ENCODE results near the gene KRTAP5-5.
"Not testable (repeated sequence)": the region's sequence is repeated elsewhere in the genome, so short reads cannot be mapped to it uniquely, and the experiment has no call there.

The KRTAP5-5 gene

DNA sequence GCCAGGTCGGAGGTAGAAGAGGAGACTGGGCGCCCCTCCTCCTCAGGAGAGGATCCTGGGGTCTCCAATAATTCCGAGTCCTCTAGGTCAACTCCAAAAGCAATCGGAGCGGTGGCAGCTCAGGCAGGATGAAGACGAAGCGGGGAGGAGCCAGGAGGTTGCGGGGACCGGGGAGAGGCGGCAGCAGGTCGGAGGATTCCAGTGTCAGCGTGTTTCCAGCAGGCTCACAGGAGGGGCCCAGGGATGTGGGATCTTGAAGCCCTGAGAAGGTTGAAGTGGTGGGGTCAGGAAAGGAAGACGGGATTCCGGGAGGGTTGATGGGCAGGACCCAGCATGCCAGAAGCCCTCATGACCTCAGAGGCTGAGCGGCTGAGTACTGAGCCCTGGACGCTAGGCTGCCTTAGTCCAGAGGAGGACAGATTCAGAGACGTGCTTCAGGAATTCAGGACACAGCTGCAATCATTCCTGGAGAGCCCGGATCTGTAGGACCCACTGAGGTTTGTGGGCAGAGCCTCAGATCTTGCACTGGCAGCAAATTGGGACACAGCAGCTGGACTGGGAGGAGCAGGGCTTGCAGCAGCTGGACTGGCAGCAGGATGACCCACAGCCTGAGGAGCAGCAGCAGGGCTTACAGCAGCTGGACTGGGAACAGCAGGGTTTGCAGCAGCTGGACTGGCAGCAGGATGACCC, 22.3 kb upstream of the KRTAP5-5 start:
- DNase-seq: not testable (repeated sequence)

DNA sequence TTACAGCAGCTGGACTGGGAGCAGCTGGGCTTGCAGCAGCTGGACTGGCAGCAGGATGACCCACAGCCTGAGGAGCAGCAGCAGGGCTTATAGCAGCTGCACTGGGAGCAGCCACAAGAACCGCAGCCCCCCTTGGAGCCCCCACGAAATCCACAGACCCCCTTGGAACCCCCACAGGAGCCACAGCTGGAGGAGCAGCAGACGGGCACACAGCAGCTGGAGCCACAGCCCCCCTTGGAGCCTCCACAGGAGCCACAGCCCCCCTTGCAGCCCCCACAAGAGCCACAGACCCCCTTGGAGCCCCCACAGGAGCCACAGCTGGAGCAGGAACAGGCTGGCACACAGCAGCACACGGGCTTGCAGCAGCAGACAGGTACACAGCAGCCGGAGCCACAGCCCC, 21.7 kb upstream of the KRTAP5-5 start:
- DNase-seq: not testable (repeated sequence)

DNA sequence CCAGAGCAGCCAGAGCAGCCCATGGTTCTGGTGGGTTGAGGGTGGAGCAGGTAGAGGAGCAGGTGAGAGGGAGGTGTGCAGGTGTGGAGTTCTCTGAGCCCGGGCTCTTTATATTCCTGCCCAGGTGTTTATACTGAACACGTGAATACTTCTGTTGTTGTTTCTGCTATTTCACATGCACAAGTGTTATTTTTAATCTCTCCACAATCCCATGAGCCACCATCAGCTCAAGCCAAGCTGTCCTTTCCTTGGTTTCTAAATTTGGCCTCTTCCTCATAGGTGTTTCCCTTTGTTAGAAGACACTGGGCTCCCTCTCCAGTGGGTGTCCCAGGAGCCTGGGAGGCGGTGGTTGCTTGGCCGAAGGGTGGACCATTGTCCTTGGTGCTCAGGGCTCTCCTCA, 21.2 kb upstream of the KRTAP5-5 start, which contains the start of gene KRTAP5-3:
Gene KRTAP5-3, minus strand, starts transcription at position 101 of the 400 bp plus-strand sequence. Its CDS starts 78 bp downstream, at position 23.
- no peak for DNase-seq

DNA sequence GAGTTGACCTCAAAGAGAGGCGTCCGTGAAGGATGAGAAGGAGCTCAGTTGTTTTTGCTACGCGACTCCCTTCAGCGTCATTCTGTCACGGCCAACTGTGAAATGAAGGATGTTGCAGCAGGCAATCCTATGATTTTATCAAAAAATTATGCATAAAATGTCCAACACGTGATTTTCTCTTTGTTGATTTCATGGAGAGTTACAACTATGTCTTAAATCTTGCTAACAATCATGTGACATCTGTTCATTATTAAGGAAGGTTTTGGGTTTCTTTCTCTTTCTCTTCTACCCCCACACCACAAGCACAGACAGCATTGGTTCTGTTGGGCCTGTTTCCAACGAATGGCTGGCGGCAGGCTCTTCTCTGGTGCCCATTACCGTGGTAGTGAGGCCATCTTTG, 11.3 kb upstream of the KRTAP5-5 start:
- DNase-seq: no peak

DNA sequence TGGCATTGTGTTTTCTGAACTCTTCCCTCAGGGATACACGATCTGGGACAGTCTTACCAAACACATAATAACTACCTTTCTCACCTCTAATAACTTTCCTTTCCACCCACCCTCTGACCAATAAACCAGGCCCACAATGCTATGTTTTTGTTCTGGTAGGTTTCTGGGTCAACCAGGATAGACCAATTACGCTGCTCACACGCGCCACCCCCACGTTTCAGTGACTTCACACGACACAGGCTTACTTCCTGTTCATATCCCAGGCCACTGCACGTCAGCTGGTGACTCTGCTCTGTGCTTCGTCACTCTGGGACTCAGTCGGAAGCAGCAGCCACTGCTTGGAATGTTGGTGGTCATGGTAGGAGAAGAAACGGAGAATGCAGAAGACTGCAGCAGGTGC, 10.1 kb upstream of the KRTAP5-5 start:
- DNase-seq: no peak

DNA sequence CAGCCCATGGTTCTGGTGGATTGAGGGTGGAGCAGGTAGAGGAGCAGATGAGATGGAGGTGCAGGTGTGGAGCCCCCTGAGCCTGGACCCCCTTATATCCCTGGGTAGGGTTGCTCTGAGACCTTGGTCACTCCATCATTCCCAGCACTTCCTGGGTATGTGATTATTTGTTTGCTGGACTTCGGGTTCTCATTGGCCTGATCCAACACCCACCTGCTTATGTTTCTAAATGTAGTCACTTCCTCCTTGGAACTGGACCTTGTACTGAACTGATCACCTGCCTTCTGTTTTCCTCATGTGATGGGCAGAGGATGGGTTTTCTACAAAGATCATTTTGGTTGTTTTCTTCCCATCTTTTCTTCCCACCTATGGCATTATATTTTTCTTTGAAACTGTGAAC, 7.5 kb upstream of the KRTAP5-5 start, which contains the start of gene KRTAP5-4:
Gene KRTAP5-4, minus strand, starts transcription at position 53 of the 400 bp plus-strand sequence. Its CDS starts 45 bp downstream, at position 8.
- no peak for DNase-seq

DNA sequence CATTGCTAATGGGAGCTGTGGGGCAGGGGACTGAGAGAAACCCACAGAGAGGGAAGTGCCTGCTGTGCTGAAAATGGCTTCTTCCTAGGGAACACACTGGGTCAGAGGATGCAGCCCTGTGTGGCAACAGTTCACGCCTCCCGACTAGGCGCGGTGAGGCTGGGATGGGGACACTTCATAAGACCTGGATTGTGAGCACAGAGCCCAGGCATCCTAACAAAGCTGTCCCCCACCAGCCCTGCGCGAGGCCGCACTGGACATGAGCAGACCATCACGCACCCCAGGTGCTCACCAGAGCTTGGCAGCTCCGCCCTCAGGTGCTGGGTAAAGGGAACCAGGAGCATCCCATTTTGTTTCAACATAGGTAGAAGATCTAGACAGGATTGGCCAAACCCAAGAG, 5.9 kb upstream of the KRTAP5-5 start:
- no peak for DNase-seq

DNA sequence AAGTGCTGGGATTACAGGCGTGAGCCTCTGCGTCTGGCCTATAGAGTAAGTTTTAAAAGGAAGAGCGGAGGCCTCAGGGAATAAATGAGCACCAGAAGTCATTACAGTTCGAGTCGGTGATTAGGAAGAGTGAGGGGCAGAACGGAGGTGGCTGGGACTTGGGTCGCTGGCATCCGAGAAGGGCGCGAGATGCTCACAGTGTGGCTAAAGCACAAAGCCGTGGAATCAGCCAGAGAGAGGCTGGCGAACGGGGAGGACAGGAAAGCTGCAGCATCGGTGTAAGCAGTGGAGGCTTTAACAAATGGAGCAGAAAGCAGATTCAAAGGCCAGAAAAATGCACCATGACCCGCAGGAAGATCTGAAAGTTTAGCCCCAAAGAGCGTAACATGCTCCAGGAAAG, 5.0 kb upstream of the KRTAP5-5 start:
- DNase-seq: no peak

DNA sequence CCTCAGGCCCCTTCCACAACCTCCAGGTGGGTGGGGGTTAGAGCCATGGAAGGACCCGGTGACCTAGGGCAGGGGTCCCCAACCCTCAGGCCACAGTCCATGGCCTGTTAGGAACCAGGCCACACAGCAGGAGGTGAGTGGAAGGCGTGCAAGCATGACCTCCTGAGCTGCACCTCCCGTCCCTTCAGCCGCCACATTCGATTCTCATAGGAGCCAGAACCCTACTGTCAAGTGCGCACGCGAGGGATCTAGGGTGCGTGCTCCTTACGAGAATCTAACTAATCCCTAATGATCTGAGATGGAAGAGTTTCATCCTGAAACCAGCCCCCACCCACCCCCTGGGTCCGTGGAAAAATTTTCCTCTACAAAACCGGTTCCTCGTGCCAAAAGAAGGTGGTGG, 4.0 kb upstream of the KRTAP5-5 start:
- no peak for DNase-seq

DNA sequence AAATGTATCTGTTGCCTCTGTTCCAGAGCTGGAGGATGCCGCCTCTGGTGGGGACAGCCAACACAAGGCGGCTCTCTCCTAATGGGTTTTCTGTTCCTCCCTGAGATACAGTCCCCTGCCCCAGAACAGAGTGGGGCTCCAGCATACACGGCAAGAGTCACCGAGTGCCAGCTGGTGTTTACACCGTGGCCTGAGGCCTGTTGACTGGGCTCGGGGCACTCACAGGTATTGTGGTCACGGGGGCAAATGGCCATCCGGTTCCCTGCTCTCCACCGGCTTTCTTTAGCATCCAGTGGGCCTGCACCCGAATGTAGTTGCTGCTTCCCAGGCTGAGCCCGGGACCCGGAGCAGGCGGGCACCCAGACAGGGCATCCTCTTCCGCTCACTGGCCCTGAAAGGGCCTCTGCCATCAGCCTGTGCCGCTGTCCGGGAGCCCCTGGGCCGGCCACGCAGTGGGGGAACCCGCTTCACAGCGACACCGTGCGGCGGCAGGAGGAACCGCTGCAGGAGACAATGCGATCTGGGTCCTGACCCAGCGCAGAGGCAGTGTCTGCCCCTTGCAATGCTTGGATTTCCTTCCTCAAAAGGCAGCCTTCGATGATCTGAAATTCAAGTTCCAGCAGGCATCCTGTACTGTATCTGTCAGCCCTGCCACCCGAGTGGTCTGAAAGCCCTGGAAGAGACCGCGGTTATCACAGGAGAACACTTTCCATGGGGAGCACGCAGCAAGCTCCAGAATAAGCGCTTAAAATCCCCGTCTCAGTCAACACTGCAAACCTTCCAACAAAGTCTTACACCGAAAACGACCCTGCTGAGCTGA, 859 bp upstream of the KRTAP5-5 start:
- peak in 40 of 58 donors; percentile 3 to 62 (median 22) for DNase-seq

DNA sequence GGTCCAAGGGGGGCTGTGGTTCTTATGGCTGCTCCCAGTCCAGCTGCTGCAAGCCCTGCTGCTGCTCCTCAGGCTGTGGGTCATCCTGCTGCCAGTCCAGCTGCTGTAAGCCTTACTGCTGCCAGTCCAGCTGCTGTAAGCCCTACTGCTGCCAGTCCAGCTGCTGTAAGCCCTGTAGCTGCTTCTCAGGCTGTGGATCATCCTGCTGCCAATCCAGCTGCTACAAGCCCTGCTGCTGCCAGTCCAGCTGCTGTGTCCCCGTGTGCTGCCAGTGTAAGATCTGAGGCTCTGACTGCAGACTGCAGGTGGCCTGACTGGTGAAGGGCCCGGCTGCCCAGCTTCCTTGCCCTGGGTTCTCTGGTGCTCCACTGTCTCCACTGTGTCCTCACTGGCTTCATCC, 696 bp downstream of the KRTAP5-5 start:
- DNase-seq: no peak

DNA sequence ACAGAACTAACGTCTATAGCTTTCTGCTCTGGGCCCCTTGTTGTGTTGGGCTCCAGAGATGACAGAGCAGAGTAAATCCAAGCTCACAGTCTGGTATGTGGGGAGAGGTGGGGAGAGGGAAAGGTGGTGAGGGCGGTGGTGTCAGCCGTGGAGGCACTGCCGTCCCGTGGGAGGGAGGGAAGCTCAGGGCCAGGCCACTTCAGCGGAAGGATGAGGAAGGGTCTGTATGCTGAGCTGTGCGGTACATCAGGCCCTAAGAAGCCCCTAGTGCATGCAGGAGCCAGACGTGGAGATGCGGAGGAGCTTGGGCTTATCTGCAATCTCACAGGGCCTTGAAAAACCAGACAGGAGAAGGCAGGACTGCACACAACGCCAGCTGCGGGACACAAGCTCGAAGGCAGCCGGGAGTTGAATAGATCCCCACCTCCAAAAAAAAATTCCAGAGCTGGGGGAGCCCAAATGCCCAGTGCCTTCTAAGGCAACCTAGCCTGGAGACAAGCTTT, 1.5 kb downstream of the KRTAP5-5 start:
- no peak for DNase-seq

DNA sequence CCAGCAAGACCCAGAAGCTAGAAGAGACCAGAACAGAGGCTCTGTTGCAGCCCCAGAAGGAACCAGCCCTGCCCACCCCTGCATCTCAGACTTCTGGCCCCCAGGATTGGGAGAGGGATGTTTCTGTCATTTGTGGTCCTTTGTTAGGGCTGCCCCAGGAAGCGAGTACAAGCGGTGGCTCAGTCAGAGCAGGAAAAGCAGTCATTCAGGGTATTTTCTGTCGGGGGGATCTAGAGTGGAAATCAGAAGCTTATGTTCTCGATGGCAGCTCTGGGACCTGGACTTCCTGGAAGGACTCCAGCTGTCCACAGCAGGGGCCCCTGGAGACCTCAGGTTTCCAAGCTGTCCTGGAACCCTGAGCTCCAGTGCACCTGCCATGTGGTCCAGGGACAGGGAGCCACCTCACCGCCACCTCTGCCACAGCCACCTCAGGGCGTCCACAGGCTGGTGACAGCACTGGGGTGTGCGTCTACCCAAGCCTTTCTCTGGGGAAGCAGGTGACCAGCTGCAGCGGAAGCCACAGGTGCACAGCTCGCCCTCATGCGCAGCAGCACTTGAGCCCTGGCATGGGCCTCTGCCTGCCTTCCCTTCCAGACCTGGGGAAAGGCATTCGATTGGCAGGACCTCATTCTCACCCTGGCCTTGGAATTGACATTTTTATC, 2.6 kb downstream of the KRTAP5-5 start:
- no peak for DNase-seq

DNA sequence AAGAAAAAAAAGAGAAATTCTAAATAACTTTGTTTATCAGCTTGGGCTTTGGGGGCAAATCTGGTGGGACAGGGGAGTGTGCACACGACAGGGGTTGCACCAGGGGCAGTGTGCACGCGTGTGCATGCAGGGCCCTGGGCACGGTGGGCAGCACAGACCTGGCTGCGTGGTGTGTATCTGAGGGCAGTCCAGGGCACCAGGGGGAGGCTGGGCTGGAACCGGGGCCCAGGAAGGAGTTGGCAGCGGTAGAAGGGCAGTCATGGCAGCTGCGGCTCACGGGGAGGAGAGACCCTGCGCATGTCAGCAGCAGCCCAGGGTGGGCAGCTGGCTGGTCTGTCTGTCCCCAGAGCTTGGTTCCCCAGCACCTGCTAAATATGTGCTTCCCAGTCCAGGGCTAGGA, 4.3 kb downstream of the KRTAP5-5 start:
- no peak for DNase-seq

DNA sequence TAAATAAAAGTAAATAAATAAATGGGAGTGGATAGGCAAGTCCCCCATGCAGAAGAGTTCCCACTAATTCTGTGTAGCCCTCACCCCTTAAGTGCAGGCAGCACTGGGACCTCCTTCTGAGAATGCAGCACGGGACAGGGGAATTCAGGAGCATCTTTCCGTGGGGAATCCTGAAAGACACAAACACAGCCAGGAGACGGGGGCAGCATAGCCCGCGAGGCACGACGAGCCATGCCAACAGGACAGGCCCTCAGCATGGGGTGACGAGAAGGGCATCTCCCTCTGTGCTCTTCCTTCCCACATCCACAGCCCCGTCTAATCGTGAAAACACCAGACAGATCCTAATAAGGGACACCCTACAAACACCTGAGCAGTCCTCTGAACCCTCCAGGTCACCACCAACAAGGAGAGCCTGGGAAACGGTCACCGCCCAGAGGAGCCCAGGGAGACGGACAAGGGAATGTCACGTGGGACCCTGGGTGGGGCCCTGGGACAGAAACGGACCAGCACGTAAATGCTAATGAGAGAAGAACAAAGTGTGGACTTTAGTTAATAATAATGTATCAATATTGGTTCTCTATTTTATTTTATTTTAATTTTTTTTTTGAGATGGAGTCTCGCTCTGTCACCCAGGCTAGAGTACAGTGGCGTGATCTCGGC, 6.8 kb downstream of the KRTAP5-5 start:
- no peak for DNase-seq

DNA sequence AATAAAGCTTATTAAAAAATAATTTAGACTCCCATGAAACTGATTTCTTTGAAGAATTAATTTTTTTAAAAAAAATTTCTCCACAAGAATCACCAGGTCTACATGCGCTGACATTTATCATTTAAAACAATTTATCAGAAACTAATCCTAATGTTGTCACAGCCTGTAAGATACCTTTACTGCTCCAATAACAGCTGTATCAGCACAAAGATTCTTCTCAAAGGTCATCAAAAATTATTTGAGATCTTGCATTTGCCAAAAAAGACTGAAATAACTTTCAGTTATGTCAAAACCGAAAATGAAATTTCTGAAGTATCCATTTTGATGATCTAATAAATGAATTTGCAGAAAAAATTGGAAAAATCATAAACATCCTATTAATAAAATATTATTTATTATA, 8.1 kb downstream of the KRTAP5-5 start:
- DNase-seq: no peak

DNA sequence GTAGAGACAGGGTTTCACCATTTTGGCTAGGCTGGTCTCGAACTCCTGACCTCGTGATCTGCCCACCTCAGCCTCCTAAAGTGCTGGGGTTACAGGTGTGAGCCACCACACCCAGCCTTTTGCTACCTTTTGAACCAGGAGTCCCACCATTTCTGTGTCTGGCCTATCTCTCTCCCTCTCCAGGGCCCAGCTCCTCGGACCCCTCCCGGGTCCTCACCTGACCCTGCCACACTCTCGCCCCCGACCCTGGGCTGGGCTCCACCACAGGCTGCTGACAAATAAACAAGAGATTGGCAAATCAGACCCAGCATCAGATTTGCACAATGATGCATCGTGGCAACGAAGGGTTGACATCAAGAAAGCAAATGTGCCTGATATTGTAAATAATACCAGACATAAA, 8.8 kb downstream of the KRTAP5-5 start:
- no peak for DNase-seq

DNA sequence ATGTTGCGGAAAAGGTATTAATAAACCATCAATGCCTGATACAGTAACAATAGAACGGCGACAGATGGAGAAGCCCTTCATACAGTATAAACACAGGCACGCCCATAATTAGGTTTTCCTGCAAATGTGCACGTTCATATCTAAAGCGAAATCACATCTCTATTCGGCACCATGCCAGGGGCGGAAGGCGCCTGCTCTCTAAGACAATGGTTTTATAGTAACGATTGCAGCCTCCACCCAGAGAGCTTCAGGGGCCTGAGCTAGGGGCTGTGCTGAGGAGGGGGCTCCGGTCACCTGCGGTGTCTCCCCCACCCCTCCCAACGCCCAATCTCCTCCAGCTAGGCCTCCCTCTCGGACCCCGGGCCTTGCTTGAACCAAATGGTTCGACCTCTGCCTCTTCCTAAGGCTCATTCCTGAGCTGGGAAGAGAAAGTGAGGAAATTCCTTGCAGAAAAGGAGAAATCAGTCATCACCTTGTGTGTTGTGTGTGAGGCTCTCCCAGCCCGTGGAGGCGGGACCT, 9.6 kb downstream of the KRTAP5-5 start:
- DNase-seq: no peak

DNA sequence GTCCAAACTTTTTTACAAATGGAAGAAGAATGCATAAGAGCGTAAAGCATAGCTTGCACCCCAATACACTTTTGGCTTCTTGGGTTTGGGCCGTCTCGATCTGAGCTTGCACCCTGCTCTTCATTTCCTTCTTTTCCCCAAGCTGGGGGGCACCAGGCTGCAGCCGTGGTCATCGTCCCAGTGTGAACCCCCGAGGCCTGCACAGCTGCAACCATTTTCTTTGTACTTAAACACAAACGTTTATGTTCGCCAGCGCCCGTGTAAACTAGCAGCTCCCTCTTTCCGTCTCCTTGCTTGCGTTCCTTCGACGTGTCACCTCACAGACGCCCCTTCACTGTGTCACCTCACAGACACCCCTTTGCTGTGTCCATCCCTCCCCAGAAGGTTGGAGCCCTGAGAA, 10.1 kb downstream of the KRTAP5-5 start:
- DNase-seq: no peak

DNA sequence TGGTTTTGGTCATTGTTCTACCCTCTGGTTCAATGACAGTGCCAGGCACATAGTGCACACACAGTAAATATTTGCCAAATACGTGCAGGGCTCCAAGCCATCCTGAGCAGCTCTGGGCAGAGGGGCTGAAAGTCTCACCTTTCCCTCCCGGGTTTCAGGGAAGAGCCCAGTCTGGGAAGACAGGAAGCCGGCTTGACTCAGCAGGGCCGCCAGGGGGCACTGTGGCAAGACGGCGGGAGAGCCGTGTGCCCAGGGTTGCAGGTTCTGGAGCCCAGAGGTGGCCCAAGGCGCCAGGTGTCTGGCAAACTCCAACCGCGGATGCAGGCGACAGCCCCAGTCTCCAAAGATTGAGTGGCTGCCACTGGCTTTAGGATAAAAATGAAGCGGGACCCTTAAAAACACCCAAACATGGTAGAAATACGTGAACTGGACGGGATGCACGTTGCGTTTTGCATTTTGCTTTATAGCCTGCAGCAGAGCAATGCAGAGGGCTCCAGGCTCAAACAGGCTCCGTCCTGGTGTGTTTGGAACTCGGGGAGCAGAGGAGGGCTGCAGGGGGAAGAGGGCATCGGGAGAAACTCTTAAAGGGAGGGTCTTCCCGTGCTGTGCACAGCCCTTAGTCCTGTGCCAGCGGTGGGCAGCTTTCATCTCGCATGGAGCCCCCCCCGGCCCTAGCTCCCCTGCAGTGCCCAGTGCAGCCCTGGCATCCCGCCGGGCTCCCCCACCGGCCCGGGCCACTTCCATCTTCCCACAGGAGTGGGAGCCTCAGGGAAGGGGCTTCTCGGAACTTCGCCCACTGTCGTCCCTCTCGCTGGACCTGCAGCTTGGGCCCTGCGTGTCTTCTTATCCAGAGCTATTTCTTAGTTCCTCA, 10.7 kb downstream of the KRTAP5-5 start:
- peak in 6 of 58 donors; percentile 5 to 28 (median 12) for DNase-seq

Measured in anterior cingulate cortex (tissue), 58 donors.